Kidney epithelial cell (primary cell): ENCODE measurements around the gene CFAP251. TPM values are rescaled to one million over a fixed set of nuclear protein-coding genes. Genes with fewer than 3 reads are reported as not detected.
"Not testable (repeated sequence)": the region's sequence is repeated elsewhere in the genome, so short reads cannot be mapped to it uniquely, and the experiment has no call there.

ENCODE experiments used
- DNase-seq: peaks from one replicate; pipeline ENCODE4 v3.0.0-alpha.2; 2010; ENCODE audit warnings: low read depth
- H3K27me3 ChIP-seq: 2 replicates; pipeline ENCODE4 v1.6.0; 2011; ENCODE audit warnings: low read length; ENCODE audit not compliant: control insufficient read depth, insufficient read depth
- H3K36me3 ChIP-seq: 2 replicates; pipeline ENCODE4 v1.5.1; 2011; ENCODE audit warnings: low read length; ENCODE audit not compliant: control insufficient read depth, insufficient read depth
- H3K4me3 ChIP-seq: 2 replicates; pipeline ENCODE4 v1.5.1; 2011; ENCODE audit warnings: low read depth, mild to moderate bottlenecking, control low read depth, low read length
- total RNA-seq: library from RNA; depleted of rRNA; stranded (reverse); fragments of >200 nt; gene quantifications from 2 replicates; pipeline ENCODE4 v1.2.3, GENCODE V29; 2015
- TF ChIP-seq, protein P1 (sequence below): IDR thresholded peaks from 2 replicates; pipeline ENCODE4 v1.5.1; 2011; ENCODE audit warnings: mild to moderate bottlenecking, moderate library complexity, low read length, control low read depth, inconsistent platforms; ENCODE audit not compliant: insufficient read depth, poor library complexity, severe bottlenecking

CFAP251 gene
- 3.3 and 3.7 TPM in 2 replicates for total RNA-seq

GRCh38 chr12:121917950-121918678, at the start of gene CFAP251:
TSS of gene CFAP251 (plus strand) at chr12:121918592. CDS start at chr12:121921306, 2,714 bp downstream.
- no peak for DNase-seq
- H3K4me3 ChIP-seq: peak within 1 kb of the TSS; percentile 46
- H3K27me3 ChIP-seq: no peaks in the 10 kb centered on the region
- TF ChIP-seq, protein P1, sequence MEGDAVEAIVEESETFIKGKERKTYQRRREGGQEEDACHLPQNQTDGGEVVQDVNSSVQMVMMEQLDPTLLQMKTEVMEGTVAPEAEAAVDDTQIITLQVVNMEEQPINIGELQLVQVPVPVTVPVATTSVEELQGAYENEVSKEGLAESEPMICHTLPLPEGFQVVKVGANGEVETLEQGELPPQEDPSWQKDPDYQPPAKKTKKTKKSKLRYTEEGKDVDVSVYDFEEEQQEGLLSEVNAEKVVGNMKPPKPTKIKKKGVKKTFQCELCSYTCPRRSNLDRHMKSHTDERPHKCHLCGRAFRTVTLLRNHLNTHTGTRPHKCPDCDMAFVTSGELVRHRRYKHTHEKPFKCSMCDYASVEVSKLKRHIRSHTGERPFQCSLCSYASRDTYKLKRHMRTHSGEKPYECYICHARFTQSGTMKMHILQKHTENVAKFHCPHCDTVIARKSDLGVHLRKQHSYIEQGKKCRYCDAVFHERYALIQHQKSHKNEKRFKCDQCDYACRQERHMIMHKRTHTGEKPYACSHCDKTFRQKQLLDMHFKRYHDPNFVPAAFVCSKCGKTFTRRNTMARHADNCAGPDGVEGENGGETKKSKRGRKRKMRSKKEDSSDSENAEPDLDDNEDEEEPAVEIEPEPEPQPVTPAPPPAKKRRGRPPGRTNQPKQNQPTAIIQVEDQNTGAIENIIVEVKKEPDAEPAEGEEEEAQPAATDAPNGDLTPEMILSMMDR: peak; percentile 80
- H3K36me3 ChIP-seq: no peaks in the 10 kb centered on the region

GRCh38 chr12:121869229-121869628, 49.2 kb upstream of the CFAP251 start:
- not testable (repeated sequence) for H3K4me3 ChIP-seq, H3K36me3 ChIP-seq, DNase-seq, H3K27me3 ChIP-seq

DNA sequence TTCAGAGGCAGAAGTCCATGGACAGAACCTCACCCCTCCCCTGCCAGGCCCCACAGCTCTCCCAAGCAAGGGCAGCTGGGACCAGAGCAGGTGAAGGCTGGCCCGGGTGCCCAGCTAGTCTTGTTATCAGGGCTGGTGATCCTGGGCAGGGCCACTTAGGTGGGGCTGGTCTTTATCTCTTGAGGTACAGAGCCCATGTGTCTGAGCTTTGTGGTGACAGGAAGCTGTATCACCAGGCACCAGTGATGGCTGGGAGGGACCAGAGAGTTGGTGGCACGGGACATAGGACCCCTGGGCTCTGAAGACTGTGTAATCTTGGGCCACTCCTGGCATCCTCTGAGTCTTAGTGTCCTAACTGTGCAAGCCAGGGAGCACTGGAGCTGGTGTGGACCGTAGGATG, 46.9 kb upstream of the CFAP251 start:
- TF ChIP-seq, protein P1: no peak
- Histone ChIP-seq H3K4me3 (no peak overlapping the region), H3K27me3 (no peaks in the 10 kb centered on the region), H3K36me3 (no peaks in the 10 kb centered on the region)
- no peak for DNase-seq

GRCh38 chr12:121872546-121873215, 45.7 kb upstream of the CFAP251 start:
- no peaks in the 10 kb centered on the region for H3K27me3 ChIP-seq
- no peaks in the 10 kb centered on the region for H3K36me3 ChIP-seq
- H3K4me3 ChIP-seq: no peak overlapping the region
- TF ChIP-seq, protein P1: no peak
- DNase-seq: peak; percentile 45

DNA sequence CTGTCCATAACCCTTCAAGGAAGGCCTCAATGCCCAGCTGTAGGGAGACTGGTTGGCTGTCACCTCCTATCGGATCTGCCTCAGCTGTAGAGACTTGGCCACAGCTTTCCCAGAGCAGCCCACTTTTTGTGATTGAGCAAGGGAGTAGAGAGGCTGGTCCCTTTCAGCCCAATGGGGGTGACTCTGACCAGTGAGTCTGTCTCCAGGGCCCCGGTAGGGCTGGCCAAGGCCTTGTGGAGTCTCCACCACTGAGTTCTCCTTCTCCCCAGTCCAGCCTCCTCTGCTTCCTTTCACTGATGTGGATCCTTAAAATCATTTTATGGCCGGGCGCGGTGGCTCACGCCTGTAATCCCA, 45.2 kb upstream of the CFAP251 start:
- Histone ChIP-seq H3K36me3 (no peaks in the 10 kb centered on the region), H3K27me3 (no peaks in the 10 kb centered on the region), H3K4me3 (no peak overlapping the region)
- TF ChIP-seq, protein P1: no peak
- DNase-seq: no peak

- TF ChIP-seq, protein P1: no peak
- no peak for DNase-seq
- no peak overlapping the region for H3K4me3 ChIP-seq
- H3K27me3 ChIP-seq: no peaks in the 10 kb centered on the region
- no peaks in the 10 kb centered on the region for H3K36me3 ChIP-seq
Measured at GRCh38 chr12:121874071-121874470, 44.3 kb upstream of the CFAP251 start.
